SK-N-SH treated with all-trans-retinoic acid at 6 μM for 48 hours (cell line): ENCODE results near the gene ADGRB2.

Experiments used
- ATAC-seq: fragments of 200-7000 bp; cut with Tn5 transposase; 3 replicates; pipeline ENCODE4 v1.9.1; 2020; ENCODE audit warnings: mild to moderate bottlenecking, moderate library complexity
- BACH2 ChIP-seq: fragments of 250-450 bp; sonication (Bioruptor Pico); IDR thresholded peaks from 2 replicates; pipeline ENCODE4 v1.9.0; 2021; ENCODE audit warnings: mild to moderate bottlenecking, borderline replicate concordance
- ESRRG ChIP-seq: fragments of 250-450 bp; sonication (Bioruptor Pico); IDR thresholded peaks from 2 replicates; pipeline ENCODE4 v1.6.1; 2021; ENCODE audit warnings: mild to moderate bottlenecking
- ISL1 ChIP-seq: fragments of 250-450 bp; sonication (Bioruptor Pico); IDR thresholded peaks from 2 replicates; pipeline ENCODE4 v2.1.2; 2022; ENCODE audit warnings: mild to moderate bottlenecking, moderate library complexity
- OSR1 ChIP-seq: fragments of 250-450 bp; sonication (Bioruptor Pico); IDR thresholded peaks from 2 replicates; pipeline ENCODE4 v1.8.0; 2022; ENCODE audit warnings: moderate library complexity, mild to moderate bottlenecking, inconsistent platforms
- POU6F1 ChIP-seq: fragments of 250-450 bp; sonication (Bioruptor Pico); IDR thresholded peaks from 2 replicates; pipeline ENCODE4 v1.8.0; 2021; ENCODE audit warnings: low read depth, mild to moderate bottlenecking, moderate library complexity, borderline replicate concordance
- PPARA ChIP-seq: fragments of 250-450 bp; sonication (Bioruptor Pico); IDR thresholded peaks from 2 replicates; pipeline ENCODE4 v1.5.0; 2020; ENCODE audit warnings: mild to moderate bottlenecking, borderline replicate concordance
- TCF4 ChIP-seq: fragments of 250-450 bp; sonication (Bioruptor Pico); IDR thresholded peaks from 2 replicates; pipeline ENCODE4 v1.8.0; 2021; ENCODE audit warnings: mild to moderate bottlenecking, moderate library complexity, borderline replicate concordance
- TOX ChIP-seq: fragments of 250-450 bp; sonication (Bioruptor Pico); IDR thresholded peaks from 2 replicates; pipeline ENCODE4 v1.8.0; 2021; ENCODE audit warnings: mild to moderate bottlenecking, moderate library complexity, borderline replicate concordance
- ZC3H10 ChIP-seq: fragments of 250-450 bp; sonication (Bioruptor Pico); IDR thresholded peaks from 2 replicates; pipeline ENCODE4 v1.5.1; 2021; ENCODE audit warnings: mild to moderate bottlenecking, moderate library complexity
- ZNF70 ChIP-seq: fragments of 450-650 bp; formaldehyde crosslinking; IDR thresholded peaks from 2 replicates; pipeline ENCODE4 v1.5.0; 2020; ENCODE audit warnings: mild to moderate bottlenecking, moderate library complexity
- TF ChIP-seq, protein P1 (sequence below): fragments of 250-450 bp; sonication (Bioruptor Pico); IDR thresholded peaks from 2 replicates; pipeline ENCODE4 v1.5.0; 2020; ENCODE audit warnings: mild to moderate bottlenecking, moderate library complexity
- TF ChIP-seq, protein P2 (sequence below): fragments of 250-450 bp; sonication (Bioruptor Pico); IDR thresholded peaks from 2 replicates; pipeline ENCODE4 v1.5.1; 2020; ENCODE audit warnings: low read depth, mild to moderate bottlenecking, moderate library complexity
- TF ChIP-seq, protein P3 (sequence below): fragments of 250-450 bp; sonication (Bioruptor Pico); IDR thresholded peaks from 2 replicates; pipeline ENCODE4 v1.8.0; 2020; ENCODE audit warnings: mild to moderate bottlenecking, moderate library complexity, borderline replicate concordance
- TF ChIP-seq, protein P4 (sequence below): fragments of 250-450 bp; sonication (Bioruptor Pico); IDR thresholded peaks from 2 replicates; pipeline ENCODE4 v1.5.1; 2021; ENCODE audit warnings: mild to moderate bottlenecking, moderate library complexity

The ADGRB2 gene

DNA sequence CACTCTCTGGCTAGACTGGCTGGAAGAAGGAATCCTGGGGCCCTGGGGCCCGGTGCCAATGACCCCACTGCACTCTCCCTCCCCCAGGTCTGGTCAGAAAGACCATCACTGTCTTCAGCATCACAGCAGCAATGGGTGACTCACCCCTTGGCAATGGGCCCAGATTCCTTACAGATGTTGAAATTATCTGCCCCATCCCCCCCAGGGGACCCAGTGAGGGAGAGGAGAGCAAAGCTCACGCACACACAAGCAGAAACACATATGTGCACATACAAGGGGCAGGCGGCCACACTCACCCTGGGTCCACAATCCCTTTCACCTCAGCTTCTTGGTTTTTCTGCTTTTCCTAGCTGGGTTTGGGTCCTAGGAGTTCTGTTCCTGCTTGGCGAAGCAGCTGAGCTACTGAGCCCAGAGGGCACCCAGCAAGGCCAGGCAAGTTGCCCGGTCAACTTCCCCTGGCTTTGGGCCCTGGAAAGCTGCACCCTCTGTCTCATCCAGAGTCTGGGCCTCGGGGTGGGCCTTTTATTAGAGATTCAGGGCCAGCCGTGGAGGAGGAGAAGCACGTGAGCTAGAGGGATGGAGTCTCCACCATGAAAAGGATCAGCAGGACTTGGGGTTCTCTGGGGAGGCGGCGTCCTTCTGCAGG lies 62.9 kb downstream of the ADGRB2 start:
- peak; percentile 64 for ATAC-seq
- TF ChIP-seq ESRRG (CRISPR knock-in tag) (no peak), PPARA (CRISPR knock-in tag) (no peak)
- TF ChIP-seq, protein P1, sequence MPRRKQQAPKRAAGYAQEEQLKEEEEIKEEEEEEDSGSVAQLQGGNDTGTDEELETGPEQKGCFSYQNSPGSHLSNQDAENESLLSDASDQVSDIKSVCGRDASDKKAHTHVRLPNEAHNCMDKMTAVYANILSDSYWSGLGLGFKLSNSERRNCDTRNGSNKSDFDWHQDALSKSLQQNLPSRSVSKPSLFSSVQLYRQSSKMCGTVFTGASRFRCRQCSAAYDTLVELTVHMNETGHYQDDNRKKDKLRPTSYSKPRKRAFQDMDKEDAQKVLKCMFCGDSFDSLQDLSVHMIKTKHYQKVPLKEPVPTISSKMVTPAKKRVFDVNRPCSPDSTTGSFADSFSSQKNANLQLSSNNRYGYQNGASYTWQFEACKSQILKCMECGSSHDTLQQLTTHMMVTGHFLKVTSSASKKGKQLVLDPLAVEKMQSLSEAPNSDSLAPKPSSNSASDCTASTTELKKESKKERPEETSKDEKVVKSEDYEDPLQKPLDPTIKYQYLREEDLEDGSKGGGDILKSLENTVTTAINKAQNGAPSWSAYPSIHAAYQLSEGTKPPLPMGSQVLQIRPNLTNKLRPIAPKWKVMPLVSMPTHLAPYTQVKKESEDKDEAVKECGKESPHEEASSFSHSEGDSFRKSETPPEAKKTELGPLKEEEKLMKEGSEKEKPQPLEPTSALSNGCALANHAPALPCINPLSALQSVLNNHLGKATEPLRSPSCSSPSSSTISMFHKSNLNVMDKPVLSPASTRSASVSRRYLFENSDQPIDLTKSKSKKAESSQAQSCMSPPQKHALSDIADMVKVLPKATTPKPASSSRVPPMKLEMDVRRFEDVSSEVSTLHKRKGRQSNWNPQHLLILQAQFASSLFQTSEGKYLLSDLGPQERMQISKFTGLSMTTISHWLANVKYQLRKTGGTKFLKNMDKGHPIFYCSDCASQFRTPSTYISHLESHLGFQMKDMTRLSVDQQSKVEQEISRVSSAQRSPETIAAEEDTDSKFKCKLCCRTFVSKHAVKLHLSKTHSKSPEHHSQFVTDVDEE (CRISPR knock-in tag): peak; percentile 37
- TF ChIP-seq, protein P2, sequence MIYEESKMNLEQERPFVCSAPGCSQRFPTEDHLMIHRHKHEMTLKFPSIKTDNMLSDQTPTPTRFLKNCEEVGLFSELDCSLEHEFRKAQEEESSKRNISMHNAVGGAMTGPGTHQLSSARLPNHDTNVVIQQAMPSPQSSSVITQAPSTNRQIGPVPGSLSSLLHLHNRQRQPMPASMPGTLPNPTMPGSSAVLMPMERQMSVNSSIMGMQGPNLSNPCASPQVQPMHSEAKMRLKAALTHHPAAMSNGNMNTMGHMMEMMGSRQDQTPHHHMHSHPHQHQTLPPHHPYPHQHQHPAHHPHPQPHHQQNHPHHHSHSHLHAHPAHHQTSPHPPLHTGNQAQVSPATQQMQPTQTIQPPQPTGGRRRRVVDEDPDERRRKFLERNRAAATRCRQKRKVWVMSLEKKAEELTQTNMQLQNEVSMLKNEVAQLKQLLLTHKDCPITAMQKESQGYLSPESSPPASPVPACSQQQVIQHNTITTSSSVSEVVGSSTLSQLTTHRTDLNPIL: peak; percentile 40; the same call in 1 of the 2 replicates

DNA sequence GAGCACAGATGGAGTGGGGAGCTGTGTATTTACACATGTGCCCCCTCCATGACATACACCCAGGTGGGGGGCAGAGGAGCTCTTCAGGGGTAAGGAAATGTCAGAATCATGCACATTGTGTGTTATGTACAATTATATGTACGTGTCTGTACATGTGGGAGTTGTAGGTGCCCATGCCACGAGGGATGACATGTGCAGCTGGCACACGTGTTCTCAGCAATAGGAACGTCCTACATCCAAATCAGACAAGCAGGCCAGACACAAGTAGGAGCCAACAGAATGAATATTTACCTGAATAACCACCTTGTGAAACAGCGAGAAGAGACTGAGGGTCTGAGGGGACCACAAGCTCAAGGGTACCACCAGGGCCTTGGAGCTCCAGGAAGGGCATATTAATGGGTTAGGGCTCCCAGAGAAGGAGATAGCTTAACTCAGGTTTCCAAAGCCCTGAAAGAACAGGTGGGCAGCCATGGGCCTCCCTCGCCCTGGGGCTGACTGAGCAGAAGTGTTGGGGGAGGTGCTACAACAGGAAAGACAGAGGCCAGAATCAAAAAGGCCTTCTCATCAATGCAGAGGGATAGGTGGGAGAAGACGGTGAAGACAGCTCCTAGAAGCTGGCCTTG lies 63.6 kb downstream of the ADGRB2 start:
- ATAC-seq: no peak
- TF ChIP-seq POU6F1 (CRISPR knock-in tag) (no peak), TOX (no peak), BACH2 (no peak)
- TF ChIP-seq, protein P2: no peak

DNA sequence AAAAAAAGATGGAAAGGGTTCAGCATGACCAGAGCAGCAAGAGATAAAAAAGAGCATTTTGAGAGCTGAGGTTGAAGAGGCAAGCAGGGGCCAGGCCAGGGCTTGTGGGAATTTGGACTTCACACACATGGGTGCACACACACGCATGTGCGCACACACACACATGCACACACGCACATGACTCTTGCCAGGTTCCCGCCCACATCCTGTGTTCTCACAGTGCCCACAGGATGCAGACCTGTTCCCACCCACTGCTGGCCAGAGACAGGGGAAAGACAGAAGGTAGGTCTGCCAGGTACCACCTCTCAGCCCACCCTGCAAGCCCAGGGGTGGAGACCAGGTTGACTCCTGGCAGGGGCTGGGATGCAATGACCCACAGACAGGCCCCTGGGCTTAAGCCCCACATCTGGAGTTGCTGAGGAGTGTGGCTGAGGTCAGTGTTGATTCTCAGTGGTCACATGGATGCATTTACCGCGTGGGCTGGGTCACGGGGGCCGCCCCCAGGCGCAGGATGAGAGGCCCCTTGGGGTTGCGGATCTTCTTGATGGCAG lies 64.7 kb downstream of the ADGRB2 start:
- no peak for ATAC-seq
- TF ChIP-seq, protein P3, sequence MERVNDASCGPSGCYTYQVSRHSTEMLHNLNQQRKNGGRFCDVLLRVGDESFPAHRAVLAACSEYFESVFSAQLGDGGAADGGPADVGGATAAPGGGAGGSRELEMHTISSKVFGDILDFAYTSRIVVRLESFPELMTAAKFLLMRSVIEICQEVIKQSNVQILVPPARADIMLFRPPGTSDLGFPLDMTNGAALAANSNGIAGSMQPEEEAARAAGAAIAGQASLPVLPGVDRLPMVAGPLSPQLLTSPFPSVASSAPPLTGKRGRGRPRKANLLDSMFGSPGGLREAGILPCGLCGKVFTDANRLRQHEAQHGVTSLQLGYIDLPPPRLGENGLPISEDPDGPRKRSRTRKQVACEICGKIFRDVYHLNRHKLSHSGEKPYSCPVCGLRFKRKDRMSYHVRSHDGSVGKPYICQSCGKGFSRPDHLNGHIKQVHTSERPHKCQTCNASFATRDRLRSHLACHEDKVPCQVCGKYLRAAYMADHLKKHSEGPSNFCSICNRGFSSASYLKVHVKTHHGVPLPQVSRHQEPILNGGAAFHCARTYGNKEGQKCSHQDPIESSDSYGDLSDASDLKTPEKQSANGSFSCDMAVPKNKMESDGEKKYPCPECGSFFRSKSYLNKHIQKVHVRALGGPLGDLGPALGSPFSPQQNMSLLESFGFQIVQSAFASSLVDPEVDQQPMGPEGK (CRISPR knock-in tag): no peak
- TF ChIP-seq TCF4 (no peak), ISL1 (CRISPR knock-in tag) (no peak), OSR1 (CRISPR knock-in tag) (no peak), ESRRG (CRISPR knock-in tag) (no peak), PPARA (CRISPR knock-in tag) (no peak), POU6F1 (CRISPR knock-in tag) (no peak), TOX (no peak), BACH2 (no peak), ZC3H10 (CRISPR knock-in tag) (no peak), ZNF70 (no peak)
- TF ChIP-seq, protein P4, sequence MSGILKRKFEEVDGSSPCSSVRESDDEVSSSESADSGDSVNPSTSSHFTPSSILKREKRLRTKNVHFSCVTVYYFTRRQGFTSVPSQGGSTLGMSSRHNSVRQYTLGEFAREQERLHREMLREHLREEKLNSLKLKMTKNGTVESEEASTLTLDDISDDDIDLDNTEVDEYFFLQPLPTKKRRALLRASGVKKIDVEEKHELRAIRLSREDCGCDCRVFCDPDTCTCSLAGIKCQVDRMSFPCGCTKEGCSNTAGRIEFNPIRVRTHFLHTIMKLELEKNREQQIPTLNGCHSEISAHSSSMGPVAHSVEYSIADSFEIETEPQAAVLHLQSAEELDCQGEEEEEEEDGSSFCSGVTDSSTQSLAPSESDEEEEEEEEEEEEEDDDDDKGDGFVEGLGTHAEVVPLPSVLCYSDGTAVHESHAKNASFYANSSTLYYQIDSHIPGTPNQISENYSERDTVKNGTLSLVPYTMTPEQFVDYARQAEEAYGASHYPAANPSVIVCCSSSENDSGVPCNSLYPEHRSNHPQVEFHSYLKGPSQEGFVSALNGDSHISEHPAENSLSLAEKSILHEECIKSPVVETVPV (CRISPR knock-in tag): no peak
